ENCODE measurements around the gene NDUFA3. TPM values are rescaled to one million over a fixed set of nuclear protein-coding genes. Genes with fewer than 3 reads are reported as not detected.

Gene NDUFA3
- total RNA-seq, 1 donor from 2014 or later = 503 TPM

DNA sequence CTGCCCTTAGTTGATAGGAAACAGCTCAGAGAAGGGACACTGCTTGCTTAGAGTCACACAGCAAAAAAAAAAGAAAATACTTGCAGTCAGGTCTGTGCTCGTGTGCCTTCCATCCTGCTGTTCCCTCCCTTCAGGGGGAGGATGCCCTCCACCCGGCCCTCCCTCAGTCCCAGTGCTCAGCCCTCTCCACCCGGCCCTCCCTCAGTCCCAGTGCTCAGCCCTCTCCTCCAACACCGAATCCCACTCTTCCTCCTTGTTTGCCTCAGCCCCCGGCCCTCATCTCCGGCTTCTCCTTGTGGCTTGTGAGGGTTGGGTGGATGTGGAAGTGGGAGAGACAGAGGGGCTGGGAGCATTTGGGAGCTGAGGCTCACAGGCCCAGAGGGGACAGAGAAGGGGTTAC lies 7.0 kb downstream of the NDUFA3 start:
- H3K36me3 ChIP-seq = peaks cover 77% of the 10 kb centered on the region
- TF ChIP-seq, protein P1, sequence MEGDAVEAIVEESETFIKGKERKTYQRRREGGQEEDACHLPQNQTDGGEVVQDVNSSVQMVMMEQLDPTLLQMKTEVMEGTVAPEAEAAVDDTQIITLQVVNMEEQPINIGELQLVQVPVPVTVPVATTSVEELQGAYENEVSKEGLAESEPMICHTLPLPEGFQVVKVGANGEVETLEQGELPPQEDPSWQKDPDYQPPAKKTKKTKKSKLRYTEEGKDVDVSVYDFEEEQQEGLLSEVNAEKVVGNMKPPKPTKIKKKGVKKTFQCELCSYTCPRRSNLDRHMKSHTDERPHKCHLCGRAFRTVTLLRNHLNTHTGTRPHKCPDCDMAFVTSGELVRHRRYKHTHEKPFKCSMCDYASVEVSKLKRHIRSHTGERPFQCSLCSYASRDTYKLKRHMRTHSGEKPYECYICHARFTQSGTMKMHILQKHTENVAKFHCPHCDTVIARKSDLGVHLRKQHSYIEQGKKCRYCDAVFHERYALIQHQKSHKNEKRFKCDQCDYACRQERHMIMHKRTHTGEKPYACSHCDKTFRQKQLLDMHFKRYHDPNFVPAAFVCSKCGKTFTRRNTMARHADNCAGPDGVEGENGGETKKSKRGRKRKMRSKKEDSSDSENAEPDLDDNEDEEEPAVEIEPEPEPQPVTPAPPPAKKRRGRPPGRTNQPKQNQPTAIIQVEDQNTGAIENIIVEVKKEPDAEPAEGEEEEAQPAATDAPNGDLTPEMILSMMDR (IDR thresholded peaks at IDR 0.05; ENCODE audit: borderline replicate concordance) = no peak

DNA sequence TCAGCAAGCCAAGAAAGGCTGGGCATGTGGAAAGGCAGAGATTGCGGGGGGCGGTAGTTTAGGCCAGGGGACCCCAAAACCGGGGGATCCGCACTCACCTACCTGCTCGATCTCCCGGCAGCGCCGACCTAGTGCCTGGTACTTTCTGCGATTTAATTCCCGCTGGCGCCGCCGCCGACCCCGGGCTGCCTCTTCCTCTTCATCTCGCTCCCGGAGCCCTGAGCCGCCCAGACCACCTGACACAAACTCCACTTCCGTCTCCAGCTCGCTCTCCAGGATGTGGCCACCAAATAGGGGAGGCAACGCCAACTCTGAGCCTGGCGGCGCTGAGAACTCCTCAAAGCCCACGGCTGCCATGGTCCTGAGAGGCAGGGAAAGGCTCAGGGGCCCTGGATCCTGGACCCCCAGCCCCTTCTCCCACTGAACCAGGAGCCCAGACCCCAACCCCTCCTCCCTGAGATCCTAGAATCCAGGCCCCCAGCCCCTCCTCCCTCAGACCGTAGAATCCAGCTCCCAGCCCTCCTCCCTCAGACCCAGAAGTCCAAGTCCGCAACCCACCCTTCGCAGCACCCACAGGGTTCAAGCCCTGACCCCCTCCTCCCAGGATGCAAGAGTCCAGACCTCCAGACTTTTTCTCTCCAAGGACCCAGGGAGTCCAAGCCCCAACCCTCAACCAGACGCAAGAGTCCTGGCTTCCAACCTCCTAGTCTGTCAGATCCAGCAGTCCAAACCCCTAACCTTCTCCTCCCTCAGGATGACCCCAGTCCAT lies 11.9 kb downstream of the NDUFA3 start:
- Histone ChIP-seq H3K9me3 (replicated peaks) (no peaks in the 10 kb centered on the region), H3K27me3 (ENCODE audit: low read depth) (no peaks in the 10 kb centered on the region), H3K27ac (replicated peaks) (peak overlapping the region; percentile 93), H3K4me3 (peak overlapping the region; percentile 90), H3K36me3 (peaks cover 43% of the 10 kb centered on the region), H3K4me1 (peaks cover 33% of the 10 kb centered on the region)
- no peak for DNase-seq
- TF ChIP-seq, protein P1 (IDR thresholded peaks at IDR 0.05; ENCODE audit: borderline replicate concordance) = no peak
- intact Hi-C loops (cut with micrococcal nuclease) = no loop called here

More for the DNA sequence above, 7.0 kb downstream of the NDUFA3 start:
- Histone ChIP-seq H3K27ac (replicated peaks) (no peak overlapping the region), H3K4me3 (no peak overlapping the region), H3K9me3 (replicated peaks) (no peaks in the 10 kb centered on the region), H3K4me1 (peaks cover 12% of the 10 kb centered on the region), H3K27me3 (ENCODE audit: low read depth) (no peaks in the 10 kb centered on the region)
- DNase-seq = no peak
- intact Hi-C loops (cut with micrococcal nuclease) = no loop called here

DNA sequence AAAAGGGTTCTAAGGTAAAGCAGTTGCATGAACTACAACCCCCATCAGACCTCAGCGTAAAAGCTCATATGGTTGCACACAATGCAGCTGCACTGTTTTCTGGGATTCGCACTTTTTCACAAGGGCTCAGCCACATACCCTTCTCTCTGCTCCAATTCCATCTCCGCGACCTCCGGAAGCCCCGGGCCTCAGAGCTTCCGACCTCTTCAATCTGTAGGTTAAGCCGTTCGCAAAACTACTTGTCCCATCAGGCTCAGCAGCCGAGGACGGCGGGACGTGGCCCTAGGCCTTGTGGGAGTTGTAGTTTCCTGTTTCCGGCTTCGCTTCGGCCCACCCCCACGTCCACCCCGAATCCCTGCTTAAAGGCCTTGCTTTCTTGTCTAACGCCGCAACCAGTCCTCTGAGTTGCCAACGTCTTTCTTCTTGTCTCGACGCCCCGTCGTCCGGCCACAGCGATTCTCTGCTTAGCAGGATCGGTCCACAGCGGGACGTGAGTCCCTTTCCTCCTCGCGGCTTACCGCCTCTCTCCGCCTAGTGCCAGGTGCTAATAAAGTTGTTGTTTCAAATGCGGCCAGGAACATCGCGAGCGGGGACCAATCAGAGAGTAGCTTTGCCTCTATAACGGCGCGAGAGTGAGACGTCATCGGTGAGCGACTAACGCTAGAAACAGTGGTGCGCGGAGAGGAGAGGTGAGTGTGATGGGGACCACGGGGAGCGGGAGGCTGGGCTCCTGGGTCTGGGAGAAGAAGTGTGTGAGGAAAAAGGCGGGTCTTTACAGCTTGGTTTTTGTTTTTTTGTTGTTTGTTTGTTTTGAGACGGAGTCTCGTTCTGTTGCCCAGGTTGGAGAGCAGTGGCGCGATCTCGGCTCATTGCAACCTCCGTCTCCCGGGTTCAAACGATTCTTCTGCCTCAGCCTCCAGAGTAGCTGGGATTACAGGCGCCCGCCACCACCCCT lies 12.7 kb downstream of the NDUFA3 start, which contains the start of the genes PRPF31 and TFPT:
Gene PRPF31, plus strand, starts transcription at position 646 of the 955 bp plus-strand sequence. CDS start 2,525 bp downstream, outside the sequence.
Gene TFPT, minus strand, starts transcription at position 549 of the 955 bp plus-strand sequence. Its CDS starts 388 bp downstream, at position 161.
- TF ChIP-seq, protein P1 (IDR thresholded peaks at IDR 0.05; ENCODE audit: borderline replicate concordance) = no peak
- Histone ChIP-seq H3K36me3 (peaks cover 43% of the 10 kb centered on the region), H3K27me3 (ENCODE audit: low read depth) (no peaks in the 10 kb centered on the region), H3K9me3 (replicated peaks) (no peaks in the 10 kb centered on the region), H3K27ac (replicated peaks) (peak within 1 kb of the TSS; percentile 93), H3K4me3 (peak within 1 kb of the TSS; percentile 90), H3K4me1 (peaks cover 33% of the 10 kb centered on the region)
- DNase-seq = peak; percentile 97
- intact Hi-C loops (cut with micrococcal nuclease) = no loop called here

DNA sequence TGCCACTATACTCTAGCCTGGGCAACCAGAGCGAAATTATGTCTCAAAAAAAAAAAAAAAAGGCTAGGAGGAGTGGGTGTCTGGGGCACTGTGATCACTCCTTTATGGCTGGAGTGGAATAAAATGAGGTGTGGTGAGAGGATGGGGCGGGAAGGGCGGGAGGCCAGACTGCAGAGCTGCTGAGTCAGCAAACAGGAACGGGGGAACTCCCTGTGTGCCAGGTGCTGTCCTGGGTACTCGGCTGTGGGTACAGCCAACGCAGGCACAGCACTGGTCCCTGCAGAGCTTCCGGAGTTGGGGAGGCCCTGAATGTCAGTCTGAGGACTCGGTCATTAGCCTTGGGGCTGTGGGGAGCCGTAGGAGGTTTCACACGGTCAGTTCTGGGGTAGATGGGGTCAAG lies 18.6 kb downstream of the NDUFA3 start:
- no peaks in the 10 kb centered on the region for H3K9me3 ChIP-seq (replicated peaks)
- DNase-seq = no peak
- H3K27me3 ChIP-seq (ENCODE audit: low read depth) = no peaks in the 10 kb centered on the region
- TF ChIP-seq, protein P1 (IDR thresholded peaks at IDR 0.05; ENCODE audit: borderline replicate concordance) = no peak
- H3K4me3 ChIP-seq = no peak overlapping the region
- intact Hi-C loops (cut with micrococcal nuclease) = no loop called here
- peaks cover 79% of the 10 kb centered on the region for H3K36me3 ChIP-seq
- no peak overlapping the region for H3K27ac ChIP-seq (replicated peaks)
- H3K4me1 ChIP-seq = peaks cover 10% of the 10 kb centered on the region

DNA sequence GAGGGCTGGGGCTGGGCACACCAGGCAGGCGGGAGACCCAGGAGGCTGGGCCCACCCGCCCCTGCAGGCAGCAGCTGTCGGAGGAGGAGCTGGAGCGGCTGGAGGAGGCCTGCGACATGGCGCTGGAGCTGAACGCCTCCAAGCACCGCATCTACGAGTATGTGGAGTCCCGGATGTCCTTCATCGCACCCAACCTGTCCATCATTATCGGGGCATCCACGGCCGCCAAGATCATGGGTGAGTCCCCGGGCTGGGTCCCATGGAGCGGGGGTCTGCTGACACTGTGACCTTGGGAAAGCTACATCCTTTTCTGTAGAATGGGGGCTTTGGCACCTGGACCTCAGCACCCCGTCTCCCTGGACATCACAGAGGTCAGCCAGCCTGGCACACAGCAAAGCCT lies 21.0 kb downstream of the NDUFA3 start:
- intact Hi-C loops (cut with micrococcal nuclease) = no loop called here
- TF ChIP-seq, protein P1 (IDR thresholded peaks at IDR 0.05; ENCODE audit: borderline replicate concordance) = no peak
- H3K36me3 ChIP-seq = peaks cover 98% of the 10 kb centered on the region

More for the DNA sequence above, 21.0 kb downstream of the NDUFA3 start:
- no peaks in the 10 kb centered on the region for H3K4me1 ChIP-seq
- H3K27me3 ChIP-seq (ENCODE audit: low read depth) = no peaks in the 10 kb centered on the region
- H3K9me3 ChIP-seq (replicated peaks) = no peaks in the 10 kb centered on the region
- DNase-seq = no peak
- no peak overlapping the region for H3K4me3 ChIP-seq
- H3K27ac ChIP-seq (replicated peaks) = no peak overlapping the region
